Stimulated activated CD8-positive, alpha-beta memory T cell treated with anti-CD3 and anti-CD28 coated beads, Interleukin-7, amount 100 ng/mL, for 48 hours (primary cell): ENCODE results near the gene LRCOL1.
"Not testable (repeated sequence)": the region's sequence is repeated elsewhere in the genome, so short reads cannot be mapped to it uniquely, and the experiment has no call there.

ENCODE experiments used
- DNase-seq, 2 donors: peaks; one replicate each; pipeline ENCODE4 v3.0.0-alpha.2; 2020; ENCODE audit warnings: low read depth in 1 of 2; ENCODE audit errors: extremely low read depth in 1 of 2

Gene LRCOL1

DNA sequence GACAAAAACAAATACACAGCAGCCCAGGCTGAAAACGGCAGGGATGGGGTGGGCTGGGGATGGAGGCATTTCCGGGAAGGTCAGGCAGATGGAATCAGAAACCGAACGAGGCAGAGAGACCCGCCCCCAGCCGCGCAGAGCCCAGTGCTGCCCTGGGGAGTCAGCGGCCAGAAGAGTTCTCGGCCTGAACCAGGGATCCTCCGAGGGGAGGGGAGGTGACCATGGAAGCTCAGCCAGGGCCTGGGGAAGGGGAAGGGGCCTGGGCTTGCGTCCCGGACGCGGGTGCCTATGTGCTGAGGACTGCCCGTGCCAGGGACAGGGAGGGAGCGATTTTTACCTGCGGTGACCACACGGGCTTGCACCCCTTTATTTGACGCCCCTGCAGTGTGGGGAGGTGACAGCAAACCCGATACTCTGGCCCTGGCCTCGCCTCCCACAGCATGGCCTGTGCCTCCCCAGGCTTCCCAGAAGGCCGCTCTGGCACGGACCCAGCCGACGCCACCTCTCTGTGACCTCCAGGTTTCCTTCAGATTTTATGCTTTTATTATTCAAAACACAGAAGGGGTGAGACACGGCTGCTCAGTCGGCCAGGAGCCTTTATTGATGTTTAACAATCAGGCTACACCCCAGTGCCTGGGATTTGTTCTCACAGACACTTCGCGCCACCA, 7.7 kb downstream of the LRCOL1 start:
- DNase-seq, result no peak

DNA sequence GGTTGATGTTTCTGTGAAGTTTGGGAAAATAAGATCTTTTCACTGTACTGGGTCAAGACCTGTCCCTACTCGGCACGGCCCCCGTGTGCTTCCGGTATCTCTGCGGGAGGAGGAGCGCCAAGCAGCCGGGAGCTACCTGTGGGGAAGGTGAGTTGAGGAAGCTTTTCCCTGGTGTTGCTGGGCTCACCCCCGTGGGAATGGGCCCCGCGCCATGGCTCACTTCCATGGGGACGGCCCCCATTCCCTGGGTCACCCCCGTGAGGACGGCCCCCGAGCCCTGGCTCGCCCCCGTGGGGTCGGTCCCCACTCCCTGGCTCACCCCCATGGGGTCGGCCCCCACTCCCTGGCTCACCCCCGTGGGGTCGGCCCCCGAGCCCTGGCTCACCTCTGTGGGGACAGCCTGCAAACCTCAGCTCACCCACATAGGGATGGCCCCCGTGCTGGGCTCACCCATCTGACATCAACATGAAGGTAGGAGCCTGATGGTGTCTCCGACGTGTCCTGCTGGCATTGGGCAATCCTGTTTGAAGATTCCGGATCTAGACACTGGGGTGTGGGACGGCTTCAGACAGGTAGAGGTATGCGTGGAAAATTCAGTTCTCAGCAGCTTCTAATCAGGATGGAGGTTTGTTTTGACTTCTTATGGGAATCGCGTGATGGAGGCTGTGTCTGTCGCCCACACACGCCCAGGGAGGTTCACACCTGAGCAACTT, 9.1 kb downstream of the LRCOL1 start:
- DNase-seq, result no peak

DNA sequence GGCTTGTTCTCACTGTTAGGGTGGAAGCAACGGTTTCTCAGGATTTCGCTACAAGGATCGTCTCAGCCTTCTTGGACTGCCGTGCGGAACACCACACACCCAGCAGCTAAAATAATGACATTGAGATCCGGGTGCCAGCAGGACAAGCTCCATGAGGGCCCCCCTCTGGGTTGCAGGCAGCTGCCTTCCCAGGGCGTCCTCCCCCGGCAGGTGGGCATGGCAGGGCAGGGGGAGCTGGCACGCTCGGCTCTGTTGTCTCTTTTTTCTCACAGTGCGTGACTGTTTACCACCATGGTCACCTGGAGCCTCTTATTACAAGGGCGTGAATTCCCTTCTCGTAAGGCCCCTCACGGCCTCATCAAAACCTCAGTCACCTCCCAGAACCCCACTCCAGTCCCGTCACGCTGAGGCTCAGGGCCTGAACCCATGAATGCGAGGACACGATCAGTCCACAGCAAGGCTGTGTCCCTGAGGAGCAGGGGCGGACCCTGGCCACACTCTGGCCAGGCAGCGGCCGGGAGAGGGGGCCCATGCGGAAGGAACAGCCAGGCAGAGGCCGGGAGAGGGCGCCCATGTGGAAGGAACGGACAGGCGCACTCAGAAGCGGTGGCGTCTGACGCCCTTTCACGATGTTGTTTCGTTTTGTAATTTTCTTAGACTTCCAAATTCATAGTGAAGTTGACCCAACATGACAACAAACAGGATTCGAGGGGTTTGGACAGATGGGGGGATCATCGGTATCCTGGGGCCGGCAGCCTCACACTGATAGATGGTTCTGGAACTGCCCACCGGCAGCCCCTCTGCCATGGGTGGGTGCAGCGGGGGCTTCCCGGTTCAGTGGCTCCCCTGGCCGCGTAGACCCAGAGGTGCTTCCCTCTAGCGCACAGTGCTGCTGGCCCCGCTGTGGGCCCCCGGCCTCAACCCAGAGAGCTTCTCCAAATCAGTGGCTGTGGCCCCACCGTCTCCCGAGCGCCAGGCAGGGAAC, 10.0 kb downstream of the LRCOL1 start:
- no peak for DNase-seq

GRCh38 chr12:132599502-132599901, 10.9 kb downstream of the LRCOL1 start:
- not testable (repeated sequence) for DNase-seq

DNA sequence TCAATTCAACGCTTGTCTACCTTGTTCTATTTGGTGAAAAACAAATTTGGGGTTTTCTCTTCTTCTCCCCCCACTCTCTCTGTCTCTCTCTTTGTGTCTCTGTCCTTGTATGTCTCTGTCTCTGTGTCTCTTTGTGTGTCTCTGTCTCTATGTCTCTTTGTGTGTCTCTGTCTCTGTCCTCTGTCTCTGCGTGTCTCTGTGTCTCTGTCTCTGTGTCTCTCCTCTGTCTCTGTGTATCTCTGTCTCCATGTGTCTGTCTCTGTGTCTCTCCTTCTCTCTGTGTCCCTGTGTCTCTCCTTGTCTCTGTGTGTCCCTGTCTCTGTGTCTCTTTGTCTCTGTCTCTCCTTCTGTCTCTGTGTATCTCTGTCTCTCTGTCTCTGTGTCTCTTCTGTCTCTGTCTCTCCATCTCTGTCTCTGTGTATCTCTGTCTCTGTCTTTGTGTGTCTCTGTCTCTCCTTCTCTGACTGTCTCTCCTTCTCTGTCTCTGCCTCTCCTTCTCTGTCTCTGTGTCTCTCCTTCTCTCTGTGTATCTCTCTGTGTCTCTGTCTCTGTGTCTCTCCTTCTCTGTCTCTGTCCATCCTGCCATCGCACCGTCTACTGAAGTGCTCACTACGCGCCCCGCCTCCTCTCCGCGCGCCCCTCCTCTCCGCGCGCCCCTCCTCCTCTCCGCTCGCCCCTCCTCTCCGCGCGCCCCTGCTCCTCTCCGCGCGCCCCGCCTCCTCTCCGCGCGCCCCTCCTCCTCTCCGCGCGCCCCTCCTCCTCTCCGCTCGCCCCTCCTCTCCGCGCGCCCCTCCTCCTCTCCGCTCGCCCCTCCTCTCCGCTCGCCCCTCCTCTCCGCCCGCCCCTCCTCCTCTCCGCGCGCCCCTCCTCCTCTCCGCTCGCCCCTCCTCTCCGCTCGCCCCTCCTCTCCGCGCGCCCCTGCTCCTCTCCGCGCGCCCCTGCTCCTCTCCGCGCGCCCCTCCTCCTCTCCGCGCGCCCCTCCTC, 12.8 kb downstream of the LRCOL1 start:
- no peak for DNase-seq

GRCh38 chr12:132596016-132596415, 14.4 kb downstream of the LRCOL1 start:
- DNase-seq, result no peak

GRCh38 chr12:132595183-132595582, 15.2 kb downstream of the LRCOL1 start:
- no peak for DNase-seq

DNA sequence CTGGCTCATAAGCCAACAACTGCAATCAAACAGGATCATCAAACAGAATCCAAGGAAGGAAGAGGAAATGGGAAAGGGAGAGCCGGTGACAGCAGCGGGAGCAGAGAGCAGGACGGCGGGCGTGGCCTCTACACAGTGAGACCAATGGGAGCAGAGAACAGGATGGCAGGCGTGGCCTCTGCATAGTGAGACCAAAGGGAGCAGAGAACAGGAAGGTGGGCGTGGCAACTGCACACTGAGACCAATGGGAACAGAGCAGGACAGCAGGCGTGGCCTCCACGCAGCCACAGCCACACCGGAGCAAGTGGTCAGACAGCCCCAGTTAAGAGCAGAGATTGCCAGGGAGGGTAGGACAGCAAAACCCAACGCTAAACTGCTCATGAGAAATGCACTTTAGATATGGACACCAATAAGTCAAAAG, 16.4 kb downstream of the LRCOL1 start:
- peak in 1 of 2 donors; percentile 39 for DNase-seq

DNA sequence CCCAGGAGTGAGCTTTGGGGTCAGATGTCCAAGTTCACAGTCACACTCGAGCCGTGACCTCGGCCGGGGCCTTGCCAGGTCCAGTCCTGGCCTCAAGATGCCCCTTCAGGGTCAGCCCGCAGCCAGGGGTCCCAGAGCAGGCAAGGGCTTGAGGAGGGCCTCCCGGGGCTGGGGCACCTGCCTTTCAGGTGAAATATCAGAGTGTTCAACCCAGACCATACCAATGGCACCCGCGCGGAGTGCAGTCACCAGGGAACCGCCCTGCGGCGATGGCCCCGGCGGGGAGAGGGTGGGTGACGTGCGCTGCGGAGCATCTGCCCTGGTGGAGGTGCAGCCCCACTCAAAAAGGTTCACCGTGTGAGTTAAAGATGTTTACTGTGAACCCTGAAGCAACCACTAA, 16.9 kb downstream of the LRCOL1 start:
- no peak for DNase-seq

DNA sequence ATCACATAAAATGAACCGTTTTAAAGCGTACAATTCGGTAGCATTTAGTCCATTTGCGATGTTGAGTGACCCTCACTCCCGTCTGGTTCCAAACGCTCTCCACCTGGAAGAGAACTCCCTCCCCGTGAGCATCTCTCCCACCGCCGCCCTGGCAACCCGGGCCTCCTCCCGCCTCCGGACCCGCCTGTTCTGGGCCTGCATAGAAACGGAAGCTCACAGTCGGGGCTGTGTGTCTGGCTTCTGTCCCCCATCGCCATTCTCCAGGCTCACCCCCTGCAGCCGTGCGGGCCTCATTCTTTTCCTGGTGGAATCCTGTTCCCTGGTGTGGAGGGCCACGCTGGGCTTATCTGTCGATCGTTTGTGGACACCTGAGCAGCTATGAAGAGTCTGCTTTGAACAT, 17.3 kb downstream of the LRCOL1 start:
- no peak for DNase-seq

GRCh38 chr12:132592282-132592970, 18.0 kb downstream of the LRCOL1 start:
- DNase-seq, result no peak

GRCh38 chr12:132591107-132591935, 19.1 kb downstream of the LRCOL1 start:
- no peak for DNase-seq

- DNase-seq, result no peak
These were observed 21.3 kb downstream of the LRCOL1 start for GRCh38 chr12:132588821-132589669.

DNA sequence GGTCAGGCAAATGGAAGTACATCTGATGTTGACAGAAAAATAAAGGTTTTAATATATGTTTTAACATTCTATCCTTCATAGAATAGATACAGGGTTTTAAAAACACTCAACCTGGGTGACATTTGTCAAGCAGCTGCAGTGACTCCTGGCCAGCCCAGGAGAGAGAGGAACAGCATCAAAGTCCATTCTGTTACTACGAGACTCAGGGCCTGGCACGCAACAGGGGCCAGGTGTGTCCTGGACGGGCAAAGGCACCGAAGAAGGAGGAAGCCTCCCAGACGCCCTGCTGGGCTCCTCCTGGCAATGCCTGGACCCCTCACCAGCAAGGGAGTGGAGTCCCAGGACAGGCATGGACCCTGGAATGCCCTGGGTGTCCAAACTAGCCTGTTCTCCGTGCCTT, 22.1 kb downstream of the LRCOL1 start:
- DNase-seq, result no peak

GRCh38 chr12:132587781-132588180, 22.6 kb downstream of the LRCOL1 start:
- no peak for DNase-seq

DNA sequence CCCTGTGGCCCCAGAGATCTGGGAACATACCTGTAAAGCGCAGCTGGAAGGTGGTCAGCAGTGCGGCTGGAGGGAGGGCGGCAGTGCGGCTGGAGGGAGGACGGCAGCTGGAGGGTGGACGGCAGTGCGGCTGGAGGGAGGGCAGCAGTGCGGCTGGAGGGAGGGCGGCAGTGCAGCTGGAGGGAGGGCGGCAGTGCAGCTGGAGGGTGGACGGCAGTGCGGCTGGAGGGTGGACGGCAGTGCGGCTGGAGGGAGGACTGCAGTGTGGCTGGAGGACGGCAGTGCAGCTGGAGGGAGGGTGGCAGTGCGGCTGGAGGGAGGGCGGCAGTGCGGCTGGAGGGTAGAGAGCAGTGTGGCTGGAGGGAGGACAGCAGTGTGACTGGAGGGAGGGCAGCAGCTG, 23.5 kb downstream of the LRCOL1 start:
- DNase-seq, result no peak

DNA sequence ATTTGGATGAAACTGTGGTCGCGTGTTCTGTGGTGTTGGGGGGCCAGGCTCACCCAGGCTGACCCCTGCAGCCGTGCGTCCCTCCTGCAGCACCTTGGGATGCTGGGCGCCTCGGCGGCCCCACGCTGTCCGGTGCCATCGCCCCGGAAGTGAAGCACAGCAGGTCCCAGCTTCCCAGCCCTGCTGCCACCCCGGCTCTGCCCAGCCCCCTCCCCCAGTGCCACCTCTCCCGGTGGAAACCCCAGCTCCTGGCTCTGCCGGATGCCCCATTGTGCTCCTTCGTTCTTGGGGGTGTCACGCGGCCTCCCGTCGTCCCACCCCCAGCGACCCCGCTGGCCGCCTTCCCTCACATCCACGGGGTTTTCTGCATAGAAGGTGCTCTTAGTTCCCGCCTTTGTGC, 25.2 kb downstream of the LRCOL1 start:
- DNase-seq, result no peak

GRCh38 chr12:132584429-132584828, 26.0 kb downstream of the LRCOL1 start:
- DNase-seq, result no peak
